Posterior vena cava (tissue), 2 donors: ENCODE measurements around the gene CTSF. TPM values are rescaled to one million over a fixed set of nuclear protein-coding genes. Genes with fewer than 3 reads are reported as not detected.
"Not testable (repeated sequence)": the region's sequence is repeated elsewhere in the genome, so short reads cannot be mapped to it uniquely, and the experiment has no call there.

Source experiments
- DNase-seq: peaks from one replicate; pipeline ENCODE4 v3.0.0-alpha.2; 2020; ENCODE audit warnings: low spot score
- intact Hi-C, 2 donors: fragments of 100-400 bp; cut with DNase I; formaldehyde crosslinking; loops; one replicate each; pipeline versions ENCODE4 v1.14.1 to v1.14.2; 2022 to 2023
- long read RNA-seq, 2 donors: library from polyadenylated mRNA; unstranded; transcript quantifications; one replicate each; pipeline ENCODE4 v2.0.0, GENCODE V29; 2020 to 2021
- total RNA-seq, 2 donors: library from RNA; stranded (reverse); fragmentation: NEBNext Ultra II Directional; extraction: Animal tissue kit (Norgen Biotek cat#: 25700); gene quantifications; one replicate each; pipeline ENCODE4 v1.2.1, GENCODE V29; 2021
- donor health status: DM: yes; HTN: yes; CAD: no.
- donor health status: DM: yes; HTN: yes; CAD: no.

The CTSF gene
- 10 to 100 TPM; 38.6 to 73.9 TPM for total RNA-seq
- long read RNA-seq, donor 1, transcript CTSF-201 (13 exons, 2,035 nt), result major isoform, 99 of 122 reads
- long read RNA-seq, donor 1, partial matches to known transcripts, result 14 of 122 reads
- long read RNA-seq, donor 1, other reads (novel, unspliced or antisense), result 9 of 122 reads
- long read RNA-seq, donor 2, transcript CTSF-201 (13 exons, 2,035 nt), result major isoform, 110 of 152 reads
- long read RNA-seq, donor 2, partial matches to known transcripts, result 32 of 152 reads
- long read RNA-seq, donor 2, other reads (novel, unspliced or antisense), result 10 of 152 reads

- peak; percentile 95 for DNase-seq
- intact Hi-C loops, result no loop called here
Observed at GRCh38 chr11:66568124-66568916, at the start of gene CTSF. TSS of gene CTSF (minus strand) at chr11:66568606. CDS start at chr11:66568486, 120 bp downstream.

- peak; percentile 94 for DNase-seq
- intact Hi-C loops, result no loop called here
Observed at GRCh38 chr11:66617155-66617834, 48.9 kb upstream of the CTSF start.

- intact Hi-C loops, result no loop called here
Observed at GRCh38 chr11:66616379-66617154, 48.2 kb upstream of the CTSF start, which contains the start of gene RBM14. TSS of gene RBM14 (plus strand) at chr11:66616630. CDS start at chr11:66616721, 91 bp downstream.

GRCh38 chr11:66614073-66614472 is 45.7 kb upstream of the CTSF start:
- peak; percentile 37 for DNase-seq
- intact Hi-C loops, result no loop called here

More at GRCh38 chr11:66616379-66617154, 48.2 kb upstream of the CTSF start, which contains the start of gene RBM14:
- peak; percentile 100 for DNase-seq

- intact Hi-C loops, result no loop called here
- peak; percentile 35 for DNase-seq
Observed at GRCh38 chr11:66612458-66612857, 44.1 kb upstream of the CTSF start.

GRCh38 chr11:66609721-66610617 is 41.6 kb upstream of the CTSF start:
- peak; percentile 13 for DNase-seq
- intact Hi-C loops, result no loop called here

GRCh38 chr11:66607126-66607834 is 38.9 kb upstream of the CTSF start:
- intact Hi-C loops, result no loop called here
- peak; percentile 93 for DNase-seq

- intact Hi-C loops, DNase-seq: not testable (repeated sequence)
Observed at GRCh38 chr11:66606608-66607007, 38.2 kb upstream of the CTSF start.

- DNase-seq, result no peak
- intact Hi-C loops, result no loop called here
Observed at GRCh38 chr11:66604155-66604554, 35.7 kb upstream of the CTSF start.

GRCh38 chr11:66603072-66603471 is 34.7 kb upstream of the CTSF start:
- intact Hi-C loops, result loop anchor here in 1 of 2 donors (2.0 kb wide), 1 partner anchor 44 kb away; no protein-coding TSS in a partner anchor

GRCh38 chr11:66600631-66601233 is 32.3 kb upstream of the CTSF start:
- intact Hi-C loops, result no loop called here
- no peak for DNase-seq

More at GRCh38 chr11:66603072-66603471, 34.7 kb upstream of the CTSF start:
- DNase-seq, result no peak

GRCh38 chr11:66600219-66600618 is 31.8 kb upstream of the CTSF start:
- DNase-seq, result no peak
- intact Hi-C loops, result no loop called here

GRCh38 chr11:66598993-66599392 is 30.6 kb upstream of the CTSF start:
- intact Hi-C loops, result no loop called here
- no peak for DNase-seq

- intact Hi-C loops, result no loop called here
- no peak for DNase-seq
Observed at GRCh38 chr11:66595245-66595904, 27.0 kb upstream of the CTSF start.

- intact Hi-C loops, result loop anchor here in 1 of 2 donors (5.0 kb wide), 1 partner anchor 84 kb away; the partner anchor contains the start of gene RBM4B
- DNase-seq, result no peak
Observed at GRCh38 chr11:66593650-66594049, 25.2 kb upstream of the CTSF start.

GRCh38 chr11:66593303-66593635 is 24.9 kb upstream of the CTSF start:
- intact Hi-C loops, result loop anchor here in 1 of 2 donors (5.0 kb wide), 1 partner anchor 84 kb away; the partner anchor contains the start of gene RBM4B

More at GRCh38 chr11:66593303-66593635, 24.9 kb upstream of the CTSF start:
- DNase-seq, result no peak
